GM13976 (cell line): ENCODE results near the gene GEN1.

Source experiments
- DNase-seq: peaks from one replicate; pipeline ENCODE4 v3.0.0; 2012; ENCODE audit warnings: low spot score
- CTCF ChIP-seq: IDR thresholded peaks from 2 replicates; pipeline ENCODE4 v1.5.1; 2012; ENCODE audit warnings: borderline replicate concordance, mild to moderate bottlenecking; ENCODE audit not compliant: insufficient read depth; ENCODE audit errors: extremely low read depth, missing control alignments, control extremely low read depth
- in situ Hi-C: fragments of 300-500 bp; cut with MboI; formaldehyde crosslinking; loops from one replicate; pipeline ENCODE4 v1.12.0; 2022; ENCODE audit warnings: low sequenced_read_pairs, mixed read lengths, inconsistent platforms; ENCODE audit not compliant: unreplicated experiment

The GEN1 gene

DNA sequence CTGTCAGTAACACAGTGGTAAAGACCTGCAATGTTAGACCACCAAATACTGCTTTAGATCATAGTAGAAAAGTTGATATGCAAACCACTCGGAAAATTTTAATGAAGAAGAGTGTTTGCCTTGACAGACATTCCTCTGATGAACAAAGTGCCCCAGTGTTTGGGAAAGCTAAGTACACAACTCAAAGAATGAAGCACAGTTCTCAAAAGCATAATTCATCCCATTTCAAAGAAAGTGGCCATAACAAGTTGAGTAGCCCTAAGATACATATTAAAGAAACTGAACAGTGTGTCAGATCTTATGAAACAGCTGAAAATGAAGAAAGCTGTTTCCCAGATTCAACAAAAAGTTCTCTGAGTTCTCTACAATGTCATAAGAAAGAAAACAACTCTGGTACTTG, 27.5 kb downstream of the GEN1 start:
- DNase-seq = no peak
- in situ Hi-C loops = no loop called here
- no peak for TF ChIP-seq CTCF

DNA sequence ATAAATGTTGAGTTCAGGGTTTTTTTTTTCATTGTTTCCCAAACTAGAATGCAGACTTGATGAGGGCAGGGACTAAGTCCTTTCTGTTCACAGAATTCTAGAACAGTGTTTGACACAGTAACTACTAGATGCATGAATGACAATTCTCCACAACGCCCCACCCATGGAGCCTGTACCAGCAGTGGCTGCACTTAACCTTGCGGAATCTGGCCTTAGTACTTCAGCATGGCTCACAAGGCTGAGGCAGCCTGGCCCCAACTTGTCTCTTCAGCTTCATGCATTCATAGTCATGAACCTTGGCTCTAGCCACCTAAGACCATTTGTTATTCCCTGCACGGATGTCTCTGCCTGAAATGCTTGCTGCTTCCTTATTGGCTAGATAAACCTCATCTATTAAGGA, 32.8 kb downstream of the GEN1 start:
- in situ Hi-C loops = no loop called here
- no peak for DNase-seq
- TF ChIP-seq CTCF = no peak

DNA sequence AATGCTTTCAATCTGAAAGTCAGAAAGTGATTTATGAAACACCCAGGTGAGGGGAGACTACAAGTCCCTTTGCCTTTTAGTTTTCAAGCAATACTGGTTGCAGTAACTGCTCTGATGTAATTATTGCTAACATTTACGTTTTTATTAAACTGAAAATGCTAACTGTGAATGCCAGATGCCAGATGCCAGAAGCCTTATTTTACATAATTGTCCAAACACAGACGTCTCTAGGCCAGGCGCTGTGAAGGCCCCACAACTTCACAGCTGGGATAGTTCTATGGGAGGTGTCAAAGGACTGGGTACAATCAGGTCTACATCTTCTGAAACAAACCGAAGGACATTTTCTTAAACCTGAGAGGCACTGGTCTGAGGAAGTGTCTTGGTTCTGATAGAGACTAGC, 34.8 kb downstream of the GEN1 start:
- in situ Hi-C loops = no loop called here
- no peak for TF ChIP-seq CTCF
- DNase-seq = no peak

GRCh38 chr2:17790536-17790935, 36.6 kb downstream of the GEN1 start:
- in situ Hi-C loops = no loop called here
- no peak for TF ChIP-seq CTCF
- DNase-seq = no peak

DNA sequence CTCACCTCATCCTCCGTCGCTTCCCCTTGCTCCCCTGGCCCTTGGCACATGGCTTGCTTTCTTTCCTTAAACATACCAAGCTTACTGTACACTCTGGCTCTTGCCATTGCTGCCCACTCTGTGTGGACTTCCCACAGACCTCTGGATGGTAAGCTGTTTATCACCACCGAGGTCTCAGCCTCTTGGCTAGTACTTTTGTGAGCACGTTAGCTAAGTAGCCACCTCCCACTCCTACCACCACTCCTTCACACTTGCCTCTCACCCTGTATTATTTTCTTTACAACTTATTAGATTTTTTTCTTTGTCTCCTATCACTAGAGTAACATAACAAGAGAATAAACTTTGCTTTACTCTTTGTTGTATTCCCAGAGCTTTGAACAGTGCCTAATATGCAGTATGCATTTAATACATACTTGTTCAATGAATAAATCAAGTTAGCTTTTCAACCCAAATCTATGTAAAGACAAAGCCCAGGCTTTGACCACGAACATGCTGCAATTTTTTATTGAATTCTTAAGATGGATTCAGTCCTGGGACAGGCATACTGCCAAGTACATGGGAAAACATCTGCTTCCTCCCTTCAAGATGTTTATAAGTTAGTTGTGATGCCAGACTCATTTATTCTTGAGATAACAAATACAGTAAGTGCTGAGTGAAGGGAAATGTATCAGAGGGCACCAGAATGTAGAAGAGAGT, 37.3 kb downstream of the GEN1 start:
- in situ Hi-C loops = no loop called here
- no peak for DNase-seq

DNA sequence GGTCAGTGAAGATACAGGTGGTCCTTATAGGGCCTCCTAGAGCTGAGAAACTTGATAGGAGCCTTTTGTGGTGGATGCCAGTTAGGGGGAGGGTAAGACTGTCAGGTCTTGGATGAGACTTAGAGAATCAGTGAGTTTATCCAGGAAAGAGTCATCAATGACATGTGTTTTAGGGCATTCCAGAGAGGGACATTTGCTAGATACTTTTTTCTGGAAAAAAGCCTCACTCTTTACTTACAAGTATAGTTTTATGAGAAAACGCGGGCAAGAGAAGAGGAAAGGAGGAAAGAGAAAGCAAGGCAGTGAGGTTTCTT, 37.8 kb downstream of the GEN1 start:
- TF ChIP-seq CTCF = no peak
- in situ Hi-C loops = no loop called here
- DNase-seq = no peak

More for the DNA sequence above, 37.3 kb downstream of the GEN1 start:
- TF ChIP-seq CTCF = no peak
